C4-2B (cell line): ENCODE results near the gene SH3RF1.

Source experiments
- H3K27ac ChIP-seq: fragments of 450-650 bp; 2 replicates; pipeline ENCODE4 v1.5.1; 2017
- CTCF ChIP-seq: fragments of 450-650 bp; conservative IDR thresholded peaks from 2 replicates; pipeline ENCODE4 v1.5.1; 2017; ENCODE audit warnings: mild to moderate bottlenecking
- ZFX ChIP-seq: fragments of 450-650 bp; IDR thresholded peaks from 2 replicates; pipeline ENCODE4 v1.6.1; 2017

SH3RF1 gene

GRCh38 chr4:169167957-169168858 lies 102.5 kb downstream of the SH3RF1 start:
- no peak for TF ChIP-seq CTCF
- no peak for TF ChIP-seq ZFX

GRCh38 chr4:169164669-169165415 lies 105.9 kb downstream of the SH3RF1 start:
- TF ChIP-seq CTCF: no peak
- TF ChIP-seq ZFX: no peak
- no peak overlapping the region for H3K27ac ChIP-seq

More at GRCh38 chr4:169167957-169168858, 102.5 kb downstream of the SH3RF1 start:
- H3K27ac ChIP-seq: no peak overlapping the region

GRCh38 chr4:169163947-169164668 lies 106.6 kb downstream of the SH3RF1 start:
- TF ChIP-seq ZFX (no peak), CTCF (no peak)
- H3K27ac ChIP-seq: no peak overlapping the region

- no peak overlapping the region for H3K27ac ChIP-seq
- no peak for TF ChIP-seq CTCF
- no peak for TF ChIP-seq ZFX
Measured at GRCh38 chr4:169163495-169163894, 107.3 kb downstream of the SH3RF1 start.

- no peak overlapping the region for H3K27ac ChIP-seq
- TF ChIP-seq CTCF: no peak
Measured at GRCh38 chr4:169160825-169161224, 109.9 kb downstream of the SH3RF1 start.

GRCh38 chr4:169159624-169160171 lies 111.1 kb downstream of the SH3RF1 start:
- no peak overlapping the region for H3K27ac ChIP-seq
- TF ChIP-seq CTCF (no peak), ZFX (no peak)
